Measurements from ENCODE around the gene PFKFB4.

- TF ChIP-seq MAX (IDR thresholded peaks at IDR 0.05; ENCODE audit: low read depth, low read length) (no peak), POLR2A (IDR thresholded peaks at IDR 0.05; ENCODE audit: extremely low read depth, insufficient read length) (no peak), CTCF (IDR thresholded peaks at IDR 0.05; ENCODE audit: low read depth, low read length) (no peak), MYC (IDR thresholded peaks at IDR 0.05; ENCODE audit: low read depth, low read length) (no peak)
Measured at GRCh38 chr3:48543271-48543866, 13.2 kb downstream of the PFKFB4 start.
